HEK293T (cell line): Measurements from ENCODE around the gene PRDM13.

ENCODE experiments used
- CTBP1 ChIP-seq: fragments of 450-650 bp; IDR thresholded peaks from 2 replicates; pipeline ENCODE4 v1.6.1; 2016; ENCODE audit warnings: borderline replicate concordance
- NFRKB ChIP-seq: fragments of 450-650 bp; IDR thresholded peaks from 2 replicates; pipeline ENCODE4 v1.6.1; 2016; ENCODE audit warnings: mild to moderate bottlenecking, moderate library complexity

DNA sequence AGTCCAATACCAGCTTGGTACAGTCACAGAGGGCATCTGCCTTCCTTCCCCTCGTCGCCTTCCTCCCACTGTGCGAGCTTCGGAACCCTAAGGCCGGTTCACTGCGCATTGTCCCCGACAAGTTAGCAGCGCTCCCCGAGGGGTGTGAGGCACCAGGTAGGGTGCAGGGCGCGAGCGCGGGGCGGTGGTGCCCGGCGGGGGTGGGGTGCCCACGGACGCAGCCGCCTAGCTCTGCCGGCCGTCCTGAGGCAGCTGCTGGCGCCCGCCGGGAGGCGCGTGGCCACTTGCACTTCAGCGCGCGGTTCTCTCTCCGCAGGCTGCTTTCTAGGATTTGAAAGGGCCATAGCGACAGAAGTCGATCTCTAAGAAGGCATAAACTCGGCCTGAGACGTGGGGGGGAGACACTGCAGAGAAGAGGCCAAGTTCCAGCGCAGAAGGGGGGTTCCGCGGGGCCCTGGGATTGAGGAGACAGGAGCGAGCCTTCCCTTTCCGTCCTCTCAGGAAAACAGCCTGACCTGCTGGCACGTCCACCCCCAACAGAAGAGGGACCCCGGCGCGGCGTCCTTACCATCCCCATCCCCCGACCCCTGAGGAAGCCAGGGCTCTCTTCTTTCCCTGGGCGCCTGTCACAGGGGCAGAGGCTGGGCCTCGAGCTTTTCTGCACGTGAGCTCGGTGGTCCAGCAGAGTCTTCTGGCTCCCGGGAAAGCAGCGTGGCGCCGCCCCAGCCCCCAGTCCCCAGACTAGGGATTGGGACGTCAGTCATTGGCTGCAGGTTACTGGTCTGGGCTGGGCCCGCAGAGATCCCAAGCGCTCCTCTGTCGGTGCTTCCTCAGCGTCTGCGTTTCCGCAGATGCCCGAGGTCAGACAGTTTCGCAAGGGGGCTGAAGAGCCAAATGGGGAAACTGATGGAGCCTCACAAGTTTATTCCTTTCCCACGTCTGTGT, 15.6 kb upstream of the PRDM13 start:
- no peak for TF ChIP-seq CTBP1
- TF ChIP-seq NFRKB: no peak
